Muscle layer of colon (tissue), 2 donors: ENCODE data around the gene PRLHR.
A peak's percentile ranks its signal among the peaks of the same experiment; 100 is the strongest.

Experiments used
- H3K27ac ChIP-seq: one replicate; pipeline ENCODE4 v1.7.0; 2013; ENCODE audit warnings: low read depth, mild to moderate bottlenecking, low read length, moderate library complexity
- H3K27me3 ChIP-seq, 2 donors: one replicate each; pipeline ENCODE4 v1.7.0; 2013; ENCODE audit warnings: low read length in 2 of 2, mild to moderate bottlenecking in 2 of 2; ENCODE audit not compliant: insufficient read depth in 2 of 2, control insufficient read depth in 1 of 2
- H3K36me3 ChIP-seq: one replicate; pipeline ENCODE4 v1.7.0; 2013; ENCODE audit warnings: mild to moderate bottlenecking, low read length; ENCODE audit not compliant: insufficient read depth
- H3K4me1 ChIP-seq: one replicate; pipeline ENCODE4 v1.7.0; 2013; ENCODE audit warnings: mild to moderate bottlenecking, low read length; ENCODE audit not compliant: insufficient read depth
- H3K4me3 ChIP-seq, 2 donors: one replicate each; pipeline ENCODE4 v1.7.0; 2013; ENCODE audit warnings: low read length in 2 of 2, low read depth in 1 of 2, mild to moderate bottlenecking in 1 of 2, moderate library complexity in 1 of 2
- H3K9ac ChIP-seq: one replicate; pipeline ENCODE4 v1.7.0; 2013; ENCODE audit warnings: low read length
- H3K9me3 ChIP-seq: one replicate; pipeline ENCODE4 v1.7.0; 2013; ENCODE audit warnings: mild to moderate bottlenecking, low read length
- donor health status: abdominal sarcoma.
- donor health status: Adenocarcinoma of cecum.

Gene PRLHR

DNA sequence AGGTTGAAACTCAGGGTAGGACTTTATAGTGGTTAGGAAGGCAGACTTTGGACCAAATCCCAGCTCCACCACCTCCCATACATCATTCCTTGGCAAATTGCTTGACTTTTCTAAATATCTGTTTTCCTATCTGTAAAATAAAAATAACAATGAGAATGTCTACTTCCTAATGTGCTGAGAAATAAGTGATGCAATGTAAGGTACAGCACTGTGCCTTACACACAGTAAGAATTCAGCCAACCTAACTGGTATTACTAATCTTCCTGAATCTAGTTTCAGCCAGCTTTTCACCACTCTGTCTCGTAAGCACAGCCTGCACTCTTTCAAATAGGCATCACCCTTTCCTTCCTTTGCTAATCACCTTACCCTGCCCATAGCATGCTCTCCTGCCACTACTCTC is 9.7 kb downstream of the PRLHR start:
- Histone ChIP-seq H3K4me3 (no peak overlapping the region), H3K4me1 (no peaks in the 10 kb centered on the region), H3K27me3 (no peaks in the 10 kb centered on the region)

DNA sequence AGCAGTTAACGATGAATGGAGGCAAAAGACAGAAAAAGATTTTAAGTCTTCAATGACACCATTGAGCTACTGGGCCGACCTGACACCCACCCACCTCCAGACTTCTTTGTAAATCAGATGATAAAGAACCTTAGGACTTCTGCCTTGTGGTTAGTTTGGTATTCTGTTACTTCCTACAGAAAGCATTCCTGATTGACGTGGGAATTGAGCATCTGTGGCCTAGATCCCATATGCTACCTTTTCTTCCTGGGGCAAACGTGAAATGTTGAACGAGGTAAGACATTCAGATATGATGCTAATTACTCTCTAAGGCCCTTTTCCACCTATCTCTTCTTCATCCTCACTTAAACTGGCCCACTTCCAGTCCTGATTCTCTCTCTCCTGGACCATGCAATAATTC is 10.2 kb downstream of the PRLHR start:
- Histone ChIP-seq H3K27me3 (no peaks in the 10 kb centered on the region), H3K9me3 (no peaks in the 10 kb centered on the region), H3K36me3 (no peaks in the 10 kb centered on the region), H3K4me3 (no peak overlapping the region), H3K27ac (no peak overlapping the region), H3K9ac (no peak overlapping the region), H3K4me1 (no peaks in the 10 kb centered on the region)

More for the DNA sequence above, 9.7 kb downstream of the PRLHR start:
- Histone ChIP-seq H3K9me3 (no peaks in the 10 kb centered on the region), H3K36me3 (no peaks in the 10 kb centered on the region), H3K9ac (no peak overlapping the region), H3K27ac (no peak overlapping the region)

DNA sequence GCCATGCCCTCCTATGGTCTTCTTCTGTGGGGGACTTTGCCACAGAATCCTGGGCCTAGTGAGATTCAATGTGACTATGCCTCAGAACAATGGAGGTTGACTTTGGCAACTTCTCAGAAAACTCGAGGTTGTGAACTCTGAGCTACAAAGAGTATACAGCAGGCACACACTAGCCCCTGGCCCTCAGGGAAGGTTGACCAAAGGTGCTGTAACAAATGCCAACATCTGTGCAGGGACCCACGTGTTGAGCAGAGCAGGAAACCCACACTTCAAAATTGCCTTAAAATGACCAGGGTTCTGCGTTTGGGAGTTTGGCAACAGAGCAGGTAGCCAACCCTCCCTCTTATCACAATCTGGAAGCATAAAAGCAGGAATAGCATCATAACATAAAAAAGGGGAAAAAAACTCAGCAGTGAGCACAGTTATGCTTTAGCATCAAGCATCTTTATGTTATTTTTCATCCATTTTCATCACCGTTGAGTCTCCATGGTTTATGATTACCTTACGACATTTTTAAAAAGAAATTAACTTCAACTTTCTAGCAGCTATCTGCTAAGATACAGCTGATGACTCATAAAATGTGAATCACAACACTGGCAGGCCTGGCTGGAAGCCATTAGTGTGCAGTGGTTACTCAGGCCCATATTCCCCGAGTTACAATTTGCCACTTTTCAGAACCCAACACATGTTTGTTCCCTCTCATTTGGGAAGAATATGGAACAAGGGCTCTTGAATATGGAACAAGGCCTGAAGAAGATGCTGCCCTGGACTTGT is 11.1 kb downstream of the PRLHR start:
- H3K9me3 ChIP-seq: no peaks in the 10 kb centered on the region
- no peak overlapping the region for H3K27ac ChIP-seq
- no peaks in the 10 kb centered on the region for H3K36me3 ChIP-seq
- H3K4me1 ChIP-seq: no peaks in the 10 kb centered on the region
- no peaks in the 10 kb centered on the region for H3K27me3 ChIP-seq
- H3K9ac ChIP-seq: no peak overlapping the region
- no peak overlapping the region for H3K4me3 ChIP-seq

DNA sequence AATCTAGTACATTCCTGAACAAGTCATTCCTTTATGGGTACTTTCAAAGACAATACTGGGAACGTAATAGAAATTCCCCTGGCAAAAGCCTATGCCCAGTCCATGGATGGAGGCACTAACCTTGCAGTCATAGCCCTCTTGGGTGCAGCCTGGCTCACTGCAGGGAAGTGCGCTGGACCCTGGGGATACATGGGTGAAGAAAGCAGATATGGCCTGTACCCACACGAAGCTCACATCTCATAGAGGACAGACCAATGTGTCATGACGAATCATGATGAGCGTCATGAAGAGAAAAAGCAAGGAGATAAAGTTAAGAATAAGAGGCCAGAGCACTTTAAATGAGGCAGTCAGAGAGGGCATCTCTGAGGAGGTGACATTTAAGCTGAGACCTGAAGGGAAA is 11.8 kb downstream of the PRLHR start:
- Histone ChIP-seq H3K4me1 (no peaks in the 10 kb centered on the region), H3K36me3 (no peaks in the 10 kb centered on the region), H3K9me3 (no peaks in the 10 kb centered on the region), H3K27me3 (no peaks in the 10 kb centered on the region), H3K9ac (no peak overlapping the region), H3K4me3 (no peak overlapping the region), H3K27ac (no peak overlapping the region)

DNA sequence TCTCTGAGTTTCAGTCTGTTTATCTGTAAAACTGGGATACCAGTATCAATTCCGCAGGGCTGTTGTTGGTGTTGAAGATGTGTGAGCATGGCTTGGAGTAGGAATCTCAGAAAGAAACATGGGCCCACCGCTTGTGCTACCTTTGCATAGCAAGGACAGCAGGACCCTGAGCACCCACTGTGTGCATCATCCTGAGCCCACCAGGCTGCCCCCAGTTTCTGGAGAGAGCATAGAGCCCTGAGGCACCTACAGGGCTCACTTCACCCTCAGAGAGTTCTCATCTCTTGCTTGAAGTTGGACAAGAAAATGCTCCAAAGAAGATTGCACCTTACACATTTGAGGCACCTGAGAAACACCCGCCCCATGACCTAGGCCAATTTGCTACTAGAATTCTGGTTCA is 12.9 kb downstream of the PRLHR start:
- Histone ChIP-seq H3K9ac (no peak overlapping the region), H3K4me3 (no peak overlapping the region), H3K9me3 (no peaks in the 10 kb centered on the region), H3K4me1 (no peaks in the 10 kb centered on the region), H3K27ac (no peak overlapping the region), H3K27me3 (no peaks in the 10 kb centered on the region), H3K36me3 (no peaks in the 10 kb centered on the region)

DNA sequence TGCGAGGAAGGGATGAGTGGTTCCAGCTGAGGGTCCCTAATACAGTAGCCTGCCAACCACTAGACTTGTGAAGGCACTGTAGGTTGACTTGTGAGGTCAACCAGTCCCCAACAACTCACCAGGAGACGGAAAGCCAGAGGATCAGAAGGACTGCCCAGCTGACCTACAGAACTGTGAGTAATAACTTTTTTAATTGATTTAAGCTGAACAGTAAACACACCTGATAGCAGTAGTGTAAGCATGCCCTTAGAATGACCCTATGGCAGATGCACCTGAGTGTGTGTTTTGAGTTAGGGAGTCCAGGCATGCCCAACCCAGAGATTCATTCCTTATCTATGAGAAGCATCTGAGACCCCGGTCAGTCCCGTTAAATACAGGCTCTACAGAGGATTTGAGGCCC is 14.1 kb downstream of the PRLHR start:
- Histone ChIP-seq H3K4me1 (no peaks in the 10 kb centered on the region), H3K27ac (no peak overlapping the region), H3K36me3 (no peaks in the 10 kb centered on the region), H3K9me3 (no peaks in the 10 kb centered on the region), H3K9ac (no peak overlapping the region), H3K4me3 (no peak overlapping the region), H3K27me3 (no peaks in the 10 kb centered on the region)

DNA sequence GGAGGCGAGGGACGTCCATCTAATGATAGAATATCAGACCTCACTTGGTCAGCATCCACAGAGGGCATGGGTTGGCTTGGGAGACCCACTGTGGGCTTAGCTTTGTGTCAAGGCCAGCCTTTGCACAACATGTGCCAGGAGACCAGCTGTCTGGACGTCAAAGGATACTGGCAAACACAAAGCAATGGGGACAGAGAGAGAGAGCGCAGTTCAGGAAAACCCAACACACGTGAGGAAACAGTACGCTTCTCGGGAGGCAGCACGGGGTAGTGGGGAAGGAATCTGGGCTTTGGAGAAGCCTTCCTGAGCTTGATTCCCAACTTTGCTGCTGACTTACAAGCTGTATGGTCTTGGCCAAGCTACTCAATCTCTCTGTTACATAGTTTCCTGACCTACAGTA is 14.7 kb downstream of the PRLHR start:
- Histone ChIP-seq H3K9ac (no peak overlapping the region), H3K4me1 (no peaks in the 10 kb centered on the region), H3K27ac (no peak overlapping the region), H3K27me3 (no peaks in the 10 kb centered on the region), H3K36me3 (no peaks in the 10 kb centered on the region), H3K4me3 (no peak overlapping the region), H3K9me3 (no peaks in the 10 kb centered on the region)

DNA sequence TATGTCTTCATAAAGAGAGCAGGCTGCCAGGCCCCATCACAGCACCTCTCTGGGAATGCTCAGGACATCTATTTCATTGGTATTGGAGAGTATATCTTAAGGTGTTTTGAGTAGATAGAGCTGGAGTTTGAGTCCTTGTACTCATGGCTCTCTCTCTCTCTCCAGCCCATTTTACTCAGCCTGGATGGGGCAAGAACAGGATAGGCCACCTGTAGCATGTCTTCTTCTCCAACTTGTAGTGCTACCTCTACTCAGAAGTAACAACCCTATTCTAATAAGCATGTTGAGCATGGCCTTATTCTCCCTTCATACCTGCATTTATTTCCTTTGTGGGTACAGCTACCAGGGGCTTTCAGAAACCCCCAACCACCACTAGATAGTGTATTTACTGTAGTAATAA is 21.9 kb downstream of the PRLHR start:
- Histone ChIP-seq H3K27me3 (no peaks in the 10 kb centered on the region), H3K4me1 (peaks cover 34% of the 10 kb centered on the region), H3K9ac (no peak overlapping the region), H3K9me3 (no peaks in the 10 kb centered on the region), H3K36me3 (no peaks in the 10 kb centered on the region), H3K4me3 (no peak overlapping the region), H3K27ac (no peak overlapping the region)

DNA sequence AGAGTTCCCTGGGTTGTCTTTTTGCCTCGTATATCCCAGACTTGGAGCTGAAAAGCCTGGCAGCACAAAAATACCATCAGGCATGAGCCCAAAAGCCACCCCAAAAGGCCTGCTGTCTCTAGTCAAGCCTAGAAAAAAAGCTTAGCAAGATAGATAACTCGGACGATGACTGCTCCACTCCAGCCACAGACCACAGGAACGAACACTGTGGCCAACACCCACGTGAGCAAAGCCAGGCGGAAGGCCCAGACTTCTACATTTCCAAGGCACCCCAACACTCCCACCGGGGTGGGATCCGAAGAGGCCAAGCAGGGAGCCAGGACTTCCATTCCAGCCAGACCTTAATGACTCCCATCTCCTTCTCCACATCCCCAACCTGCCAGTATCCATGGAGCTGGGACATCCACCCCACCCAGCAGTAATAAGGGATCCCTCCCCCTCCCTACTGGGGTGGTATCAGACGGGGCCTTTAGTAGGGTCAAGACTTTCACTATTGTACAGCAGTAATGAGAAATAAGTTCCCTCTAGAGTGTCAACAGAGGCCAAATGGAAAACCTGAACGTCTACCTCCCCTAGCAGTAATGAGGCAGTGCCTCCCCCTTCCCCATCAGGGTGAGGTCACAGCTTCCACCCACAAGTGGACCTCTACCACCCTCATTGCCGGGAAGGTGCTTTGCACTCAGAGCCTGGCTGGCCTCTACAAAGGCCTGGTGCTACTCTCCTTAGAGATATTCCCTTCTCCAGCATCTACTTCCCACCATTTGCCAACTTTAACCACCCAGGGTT is 23.0 kb downstream of the PRLHR start:
- H3K36me3 ChIP-seq: no peaks in the 10 kb centered on the region
- no peaks in the 10 kb centered on the region for H3K9me3 ChIP-seq

DNA sequence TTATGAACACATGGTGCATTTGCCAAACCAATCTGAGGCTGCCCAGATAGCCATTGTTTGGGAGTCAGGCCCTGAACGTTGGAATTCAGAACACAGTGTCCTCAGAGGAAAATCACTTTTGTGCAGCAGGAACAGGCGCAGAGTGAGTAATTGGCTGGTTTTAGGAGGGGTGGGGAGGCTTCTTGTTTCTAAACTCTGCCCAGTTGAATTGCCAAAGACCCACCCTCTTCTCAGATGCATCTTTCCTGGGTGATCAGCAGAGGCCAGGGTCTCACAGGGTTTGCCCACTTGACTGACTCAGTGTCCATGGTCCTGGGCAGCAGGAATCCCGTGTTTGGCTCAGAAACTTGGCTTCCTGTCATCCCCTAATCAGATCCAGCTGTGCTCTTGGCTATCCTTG is 24.3 kb downstream of the PRLHR start:
- H3K9ac ChIP-seq: no peak overlapping the region
- H3K27ac ChIP-seq: no peak overlapping the region
- no peaks in the 10 kb centered on the region for H3K36me3 ChIP-seq
- H3K27me3 ChIP-seq: no peaks in the 10 kb centered on the region
- no peak overlapping the region for H3K4me3 ChIP-seq
- H3K4me1 ChIP-seq: peaks cover 42% of the 10 kb centered on the region
- no peaks in the 10 kb centered on the region for H3K9me3 ChIP-seq

More for the DNA sequence above, 23.0 kb downstream of the PRLHR start:
- H3K4me1 ChIP-seq: peaks cover 35% of the 10 kb centered on the region
- H3K27ac ChIP-seq: no peak overlapping the region
- no peak overlapping the region for H3K4me3 ChIP-seq
- H3K27me3 ChIP-seq: no peaks in the 10 kb centered on the region
- H3K9ac ChIP-seq: no peak overlapping the region

DNA sequence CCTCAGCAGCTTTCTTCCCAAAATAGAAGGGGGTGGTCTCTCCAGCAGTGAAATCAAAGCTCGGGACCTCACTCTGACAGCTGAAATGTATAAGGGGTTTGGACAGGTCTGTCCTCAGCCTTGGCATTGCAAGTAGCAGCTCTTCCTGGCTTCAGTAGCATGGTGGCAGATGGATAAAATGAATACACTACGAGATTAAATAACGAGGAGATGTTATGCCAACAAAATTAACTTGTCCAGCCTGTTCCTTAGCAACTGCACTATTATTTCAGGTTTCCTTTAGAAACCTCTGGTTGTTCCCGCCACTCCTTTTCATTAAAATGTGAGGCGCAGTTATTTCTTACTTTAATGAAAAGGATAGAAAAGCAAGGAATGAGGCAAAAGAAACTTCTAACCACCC is 24.9 kb downstream of the PRLHR start:
- Histone ChIP-seq H3K4me1 (peaks cover 43% of the 10 kb centered on the region), H3K9me3 (no peaks in the 10 kb centered on the region), H3K36me3 (no peaks in the 10 kb centered on the region), H3K27ac (peak overlapping the region; percentile 21), H3K27me3 (no peaks in the 10 kb centered on the region), H3K9ac (no peak overlapping the region), H3K4me3 (no peak overlapping the region)

DNA sequence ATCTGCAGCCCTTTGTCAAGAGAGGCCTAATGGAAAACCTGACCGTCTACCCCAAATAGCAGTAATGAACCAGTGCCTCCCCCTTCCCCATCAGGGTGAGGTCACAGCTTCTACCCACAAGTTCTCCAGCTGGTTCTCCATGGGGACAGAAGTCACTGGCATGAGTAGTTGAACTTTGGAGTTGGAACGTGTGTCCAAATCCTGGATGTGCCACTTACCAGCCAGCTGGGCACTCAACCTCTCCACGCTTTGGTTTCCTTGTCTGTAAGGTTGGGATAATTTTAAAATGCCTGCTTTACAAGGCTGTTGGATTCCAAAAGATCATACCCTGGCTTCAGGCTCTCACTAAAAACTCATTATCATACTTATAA is 25.6 kb downstream of the PRLHR start:
- Histone ChIP-seq H3K27ac (no peak overlapping the region), H3K9me3 (no peaks in the 10 kb centered on the region)

More for the DNA sequence above, 25.6 kb downstream of the PRLHR start:
- H3K27me3 ChIP-seq: no peaks in the 10 kb centered on the region
- peaks cover 43% of the 10 kb centered on the region for H3K4me1 ChIP-seq
- H3K36me3 ChIP-seq: no peaks in the 10 kb centered on the region
- no peak overlapping the region for H3K9ac ChIP-seq
- no peak overlapping the region for H3K4me3 ChIP-seq
